Renal cortical epithelial cell (primary cell): ENCODE results near the gene GALNT12. TPM values are rescaled to one million over a fixed set of nuclear protein-coding genes. Genes with fewer than 3 reads are reported as not detected.

Experiments used
- DNase-seq: peaks from one replicate; pipeline ENCODE4 v3.0.0-alpha.2; 2011; ENCODE audit warnings: low read depth
- total RNA-seq: library from RNA; depleted of rRNA; stranded (reverse); fragments of >200 nt; gene quantifications from 2 replicates; pipeline ENCODE4 v1.2.3, GENCODE V29; 2014

Gene GALNT12
- total RNA-seq, 1 donor from 2014 or later = 4.3 TPM

- DNase-seq = no peak
These were observed 25.3 kb downstream of the GALNT12 start for GRCh38 chr9:98832768-98833089.

GRCh38 chr9:98833090-98833956, 25.9 kb downstream of the GALNT12 start:
- no peak for DNase-seq

- DNase-seq = no peak
These were observed 26.9 kb downstream of the GALNT12 start for GRCh38 chr9:98834386-98834785.

DNA sequence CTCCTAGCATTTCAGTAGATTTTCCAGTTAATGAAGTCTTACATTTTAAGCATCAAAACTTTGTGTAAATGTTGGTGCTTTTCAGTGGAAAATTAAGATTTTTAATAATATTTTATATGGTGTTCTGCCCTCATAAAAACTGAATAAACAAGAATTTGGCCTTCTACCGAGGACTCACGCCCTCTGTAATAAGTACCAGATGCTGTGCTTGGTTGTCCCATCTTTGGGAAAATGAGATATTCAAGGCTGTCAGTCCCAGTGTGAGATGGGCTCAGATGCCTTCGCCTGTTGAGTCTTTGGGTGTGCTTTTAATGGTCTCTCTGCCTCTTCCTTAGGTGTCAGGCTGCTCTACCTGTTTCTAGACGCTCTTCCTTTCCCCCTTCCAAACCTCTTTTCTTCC, 28.7 kb downstream of the GALNT12 start:
- no peak for DNase-seq

- DNase-seq = no peak
These were observed 30.0 kb downstream of the GALNT12 start for GRCh38 chr9:98837516-98837915.

DNA sequence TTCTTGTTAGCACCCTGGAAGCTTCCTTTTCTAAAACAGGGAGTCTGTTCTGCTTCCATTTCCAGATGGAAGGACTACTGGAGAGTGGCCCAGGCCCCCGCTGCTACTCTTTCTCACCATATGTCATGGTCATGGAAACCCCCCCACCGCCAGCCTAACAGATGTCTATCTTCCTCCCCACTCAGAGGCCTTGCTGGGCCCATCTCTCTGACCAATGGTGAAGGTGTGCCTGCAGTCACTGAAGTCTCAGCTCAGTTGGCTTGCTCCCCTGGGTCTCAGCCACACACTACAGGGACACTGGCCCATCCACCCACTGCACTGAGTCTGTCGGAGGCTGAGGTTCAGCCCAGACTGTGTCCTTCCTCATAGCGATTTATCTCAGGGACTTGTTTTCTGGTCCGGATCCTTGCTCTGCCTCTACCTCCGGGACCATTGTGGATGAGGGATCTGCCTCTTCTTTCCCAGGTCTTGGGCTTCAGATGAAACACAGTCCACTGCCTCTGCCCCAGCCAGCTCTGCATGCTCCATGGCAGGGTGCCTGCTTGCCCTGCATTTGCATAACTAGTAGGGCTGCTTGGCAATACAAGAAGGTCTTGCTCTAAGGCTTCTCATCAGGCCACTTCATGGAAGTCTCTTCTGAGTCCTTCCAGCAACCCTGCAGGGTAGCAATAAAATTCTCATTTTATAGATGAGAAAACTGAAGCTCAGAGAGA, 30.8 kb downstream of the GALNT12 start:
- DNase-seq = no peak

GRCh38 chr9:98838868-98839565, 31.5 kb downstream of the GALNT12 start:
- no peak for DNase-seq

GRCh38 chr9:98839724-98840123, 32.3 kb downstream of the GALNT12 start:
- DNase-seq = no peak

GRCh38 chr9:98842510-98842909, 35.0 kb downstream of the GALNT12 start:
- DNase-seq = no peak

- DNase-seq = no peak
These were observed 38.6 kb downstream of the GALNT12 start for GRCh38 chr9:98846081-98846480.

- no peak for DNase-seq
These were observed 39.4 kb downstream of the GALNT12 start for GRCh38 chr9:98846879-98847278.

DNA sequence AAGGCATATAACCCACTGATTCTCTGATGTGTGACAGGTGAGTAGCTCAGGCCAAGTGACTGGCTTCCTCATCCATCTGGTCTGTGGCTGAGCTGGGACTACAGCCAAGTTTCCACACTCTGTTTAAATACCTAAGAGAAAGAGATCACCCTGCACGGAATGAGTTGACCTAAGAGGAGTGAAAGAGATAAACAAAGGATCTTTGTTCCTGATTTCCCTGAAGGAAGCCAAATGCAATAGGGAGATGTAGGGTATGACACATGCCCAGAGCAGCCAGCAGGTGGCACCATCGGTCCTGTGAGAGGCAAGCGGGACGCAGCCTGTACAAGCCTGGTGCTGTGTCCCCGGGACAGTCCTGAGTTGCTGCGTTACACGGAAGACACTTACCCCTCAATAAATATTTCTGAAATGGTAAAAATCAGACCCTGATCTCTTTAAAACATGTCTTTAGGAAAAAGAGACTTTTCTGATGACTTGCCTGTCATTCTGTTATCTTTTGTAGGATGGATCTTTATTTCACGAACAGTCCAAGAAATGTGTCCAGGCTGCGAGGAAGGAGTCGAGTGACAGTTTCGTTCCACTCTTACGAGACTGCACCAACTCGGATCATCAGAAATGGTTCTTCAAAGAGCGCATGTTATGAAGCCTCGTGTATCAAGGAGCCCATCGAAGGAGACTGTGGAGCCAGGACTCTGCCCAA, 41.1 kb downstream of the GALNT12 start:
- peak; percentile 95 for DNase-seq

DNA sequence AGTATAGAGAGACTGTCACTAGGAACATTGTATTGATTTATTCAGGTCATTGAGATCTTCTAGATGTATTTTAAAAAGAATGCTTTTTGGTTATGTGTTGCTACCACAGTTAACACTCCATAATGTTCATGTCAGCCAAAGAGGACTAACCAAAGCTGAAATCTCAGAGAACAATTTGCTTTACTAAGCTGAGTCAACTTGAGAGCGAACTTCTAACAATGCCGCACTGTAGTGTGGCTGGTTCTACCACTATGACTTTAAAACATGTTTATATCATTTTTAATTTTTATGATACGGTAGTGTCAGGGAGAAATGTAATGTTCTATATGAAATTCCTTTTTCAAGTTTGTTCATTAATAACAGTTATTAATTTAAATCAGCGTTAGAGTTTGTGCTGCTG, 42.1 kb downstream of the GALNT12 start:
- DNase-seq = no peak

DNA sequence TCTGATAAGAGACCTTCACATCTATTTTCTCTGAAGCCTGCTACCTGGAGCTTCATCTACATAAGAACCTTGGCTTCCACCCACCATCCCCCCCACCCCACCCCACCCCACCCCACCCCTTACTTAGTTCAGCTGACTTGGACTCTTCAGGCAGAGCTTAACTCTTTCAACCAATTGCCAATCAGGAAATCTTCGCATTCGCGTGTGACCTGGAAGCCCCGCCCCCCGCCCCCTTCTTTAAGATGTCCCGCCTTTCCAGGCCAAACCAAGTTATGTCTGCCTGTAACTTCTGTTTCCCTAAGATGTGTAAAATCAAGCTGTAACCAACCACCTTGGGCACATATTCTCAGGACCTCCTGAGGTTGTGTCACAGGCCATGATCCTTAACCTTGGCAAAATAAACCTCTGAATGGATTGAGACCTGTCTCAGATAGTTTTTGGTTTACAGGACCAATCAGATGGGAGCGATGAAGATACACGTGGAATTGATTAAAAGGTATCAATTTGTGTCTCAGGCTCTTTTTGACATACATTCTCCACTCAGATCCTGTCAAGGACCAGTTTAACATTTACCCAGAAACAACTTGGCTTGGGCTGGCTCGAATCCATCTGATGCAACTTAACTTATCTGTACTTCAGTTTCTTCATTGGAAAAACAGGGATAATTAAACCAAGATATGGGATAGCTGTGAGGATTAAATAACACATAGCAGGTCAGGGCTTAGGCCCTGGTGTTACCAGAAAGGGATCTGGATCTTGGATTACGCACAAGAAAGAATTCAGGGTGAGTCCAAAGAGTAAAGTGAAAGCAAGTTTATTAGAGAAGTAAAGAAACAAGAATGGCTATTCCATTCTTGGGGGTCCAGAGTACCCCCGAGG, 43.6 kb downstream of the GALNT12 start:
- DNase-seq = no peak

DNA sequence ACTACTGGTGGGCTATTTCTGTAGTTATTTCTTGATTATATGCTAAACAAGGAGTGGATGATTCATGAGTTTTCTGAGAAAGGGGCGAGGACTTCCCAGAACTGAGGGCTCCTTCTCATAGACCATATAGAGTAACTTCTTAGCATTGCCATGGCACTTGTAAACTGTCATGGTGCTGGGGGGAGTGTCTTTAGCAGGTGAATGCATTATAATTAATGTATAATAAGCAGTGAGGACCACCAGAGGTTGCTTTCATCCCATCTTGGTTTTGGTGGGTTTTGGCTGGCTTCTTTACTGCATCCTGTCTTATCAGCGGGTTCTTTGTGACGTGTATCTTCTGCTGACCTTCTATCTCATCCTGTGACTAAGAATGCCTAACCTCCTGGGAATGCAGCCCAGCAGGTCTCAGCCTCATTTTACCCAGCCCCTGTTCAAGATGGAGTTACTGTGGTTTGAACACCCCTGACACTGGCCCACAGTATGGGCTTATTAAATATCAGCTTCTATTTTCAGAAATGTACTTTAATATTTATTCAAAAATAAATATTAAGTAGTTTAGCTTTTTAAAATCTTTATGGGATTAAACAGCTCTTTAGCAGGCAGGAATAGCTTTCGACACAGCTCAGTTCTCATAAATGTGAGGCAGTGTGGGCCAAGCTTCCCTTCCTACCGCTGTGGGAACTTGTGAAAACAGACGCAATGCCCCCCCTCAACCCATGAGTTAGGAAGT, 44.4 kb downstream of the GALNT12 start:
- no peak for DNase-seq

- no peak for DNase-seq
These were observed 44.9 kb downstream of the GALNT12 start for GRCh38 chr9:98852460-98852734.

DNA sequence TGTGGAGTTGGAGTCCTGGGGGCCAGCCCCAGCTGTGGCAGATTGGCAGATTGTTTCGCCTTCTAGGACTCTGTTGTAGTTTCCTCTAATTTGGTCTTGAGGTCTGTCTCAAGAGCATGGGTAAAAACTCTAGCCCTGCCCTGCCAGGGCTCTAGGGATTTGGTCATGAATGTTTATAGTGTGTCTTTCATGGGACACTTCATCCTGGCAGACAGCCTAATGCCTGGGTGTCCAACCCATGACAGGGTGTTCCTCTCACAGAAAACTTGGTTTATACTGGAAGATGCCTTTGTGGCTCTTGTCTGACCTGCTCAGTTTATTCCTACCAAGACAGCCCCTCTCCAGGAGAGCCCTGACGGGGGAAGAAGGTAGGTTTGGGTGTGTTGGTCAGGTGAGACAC, 45.5 kb downstream of the GALNT12 start:
- DNase-seq = no peak

DNA sequence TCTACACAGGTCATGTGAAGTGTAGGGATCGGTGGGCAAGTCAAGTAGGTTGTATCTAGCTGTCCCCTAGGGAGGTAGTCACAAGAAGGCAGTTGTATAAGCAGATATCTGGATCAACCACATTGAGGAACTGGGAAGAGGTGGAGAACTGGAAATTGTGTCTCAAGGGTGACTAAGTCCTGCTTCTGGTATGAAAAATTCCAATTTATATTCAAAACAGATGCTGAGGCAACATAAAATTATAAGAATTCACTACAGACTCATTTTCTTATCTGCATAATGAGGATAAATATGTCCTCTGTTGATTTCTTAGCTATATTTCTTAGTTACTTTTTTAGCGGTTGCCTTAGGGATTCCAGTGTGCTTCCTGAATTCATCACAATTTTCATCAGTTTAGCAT, 46.8 kb downstream of the GALNT12 start:
- DNase-seq = no peak

DNA sequence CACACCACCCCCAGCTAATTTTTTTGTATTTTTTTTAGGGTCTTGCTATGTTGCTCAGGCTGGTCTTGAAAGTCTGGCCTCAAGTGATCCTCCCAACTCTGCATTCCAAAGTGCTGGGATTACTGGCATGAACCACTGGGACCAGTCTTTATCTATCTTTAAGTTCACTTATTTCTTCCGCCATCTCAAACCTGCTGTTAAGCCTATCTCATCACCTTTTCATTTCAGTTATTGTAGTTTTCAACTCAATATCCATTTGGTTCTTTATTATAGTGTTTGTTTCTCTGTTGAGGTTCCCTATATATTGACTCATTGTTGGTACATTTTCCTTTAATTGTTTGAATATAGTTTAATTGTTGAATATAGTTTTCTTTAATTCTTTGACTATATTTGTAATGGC, 48.1 kb downstream of the GALNT12 start:
- no peak for DNase-seq

DNA sequence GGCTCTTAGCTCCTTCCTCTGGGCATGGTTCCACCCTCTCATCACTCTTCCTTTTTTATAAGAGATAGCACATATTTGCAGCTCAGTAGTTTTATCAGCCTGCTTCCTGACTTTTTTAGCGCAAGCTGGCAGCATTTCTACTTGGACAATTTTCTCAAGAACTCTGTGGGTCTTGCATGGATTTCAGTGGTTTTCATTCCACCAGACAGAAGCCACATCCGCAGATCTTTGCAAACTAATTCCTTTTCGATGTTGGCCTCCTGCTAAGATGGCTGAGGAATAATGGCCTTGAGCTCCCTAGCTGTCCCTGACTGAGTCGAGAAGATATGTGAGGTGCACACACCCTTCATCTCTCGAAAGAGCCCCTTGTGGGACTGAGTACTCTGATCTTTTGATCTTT, 49.5 kb downstream of the GALNT12 start:
- no peak for DNase-seq

DNA sequence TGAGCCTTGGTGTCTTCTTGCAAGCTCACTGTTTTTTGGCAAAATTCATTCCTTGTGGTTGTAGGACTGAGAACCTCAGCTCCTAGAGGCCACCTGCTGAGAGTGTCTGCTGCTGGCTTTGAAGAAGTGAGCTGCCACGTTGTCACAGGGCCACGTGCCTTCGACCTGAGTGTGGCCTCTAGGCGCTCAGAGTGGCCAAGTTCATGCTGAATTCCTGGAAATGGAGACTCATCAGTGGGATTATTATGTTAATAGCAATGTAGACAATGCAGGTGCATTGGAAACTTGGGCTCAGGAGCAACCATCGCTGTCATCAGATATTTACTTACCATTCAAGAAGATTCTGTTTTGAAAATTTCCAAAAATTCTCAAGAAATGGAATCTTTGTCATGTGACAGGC, 52.5 kb downstream of the GALNT12 start:
- no peak for DNase-seq
